Liver (tissue), 9 donors: ENCODE data around the gene ATF7. TPM values are rescaled to one million over a fixed set of nuclear protein-coding genes. Genes with fewer than 3 reads are reported as not detected.

Experiments
- DNase-seq: peaks from one replicate; pipeline ENCODE4 v3.0.0-alpha.2; 2017; ENCODE audit warnings: low spot score
- H3K27ac ChIP-seq, 2 donors: one replicate each; pipeline ENCODE4 v1.7.0; 2013; ENCODE audit warnings: inconsistent platforms in 2 of 2, low read length in 2 of 2, control low read depth in 1 of 2, low read depth in 1 of 2, mild to moderate bottlenecking in 1 of 2
- H3K27me3 ChIP-seq, 4 donors: one replicate each; pipeline versions ENCODE4 v1.6.1 to v1.7.0; 2013; ENCODE audit warnings: low read length in 3 of 4, inconsistent platforms in 1 of 4, mild to moderate bottlenecking in 1 of 4, moderate library complexity in 1 of 4; ENCODE audit not compliant: control insufficient read depth in 4 of 4, insufficient read depth in 4 of 4
- H3K36me3 ChIP-seq, 4 donors: one replicate each; pipeline versions ENCODE4 v1.6.1 to v1.7.0; 2013; ENCODE audit warnings: low read length in 3 of 4, mild to moderate bottlenecking in 3 of 4, low read depth in 1 of 4, moderate library complexity in 1 of 4; ENCODE audit not compliant: control insufficient read depth in 4 of 4, insufficient read depth in 3 of 4
- H3K4me1 ChIP-seq, 4 donors: one replicate each; pipeline versions ENCODE4 v1.6.1 to v1.7.0; 2013; ENCODE audit warnings: low read length in 3 of 4, mild to moderate bottlenecking in 3 of 4, moderate library complexity in 1 of 4; ENCODE audit not compliant: control insufficient read depth in 4 of 4, insufficient read depth in 4 of 4
- H3K4me3 ChIP-seq, 3 donors: one replicate each; pipeline versions ENCODE4 v1.6.1 to v1.7.0; 2013; ENCODE audit warnings: low read length in 3 of 3, control low read depth in 1 of 3, low read depth in 1 of 3, mild to moderate bottlenecking in 1 of 3
- H3K9ac ChIP-seq, 2 donors: one replicate each; pipeline ENCODE4 v1.7.0; 2013; ENCODE audit warnings: low read length in 2 of 2, mild to moderate bottlenecking in 2 of 2, moderate library complexity in 2 of 2, control low read depth in 1 of 2, low read depth in 1 of 2
- H3K9me3 ChIP-seq, 4 donors: one replicate each; pipeline versions ENCODE4 v1.6.1 to v1.7.0; 2013; ENCODE audit warnings: low read length in 3 of 4; ENCODE audit not compliant: control insufficient read depth in 4 of 4
- EGR1 ChIP-seq, 2 donors: IDR thresholded peaks; 2 replicates each; pipeline ENCODE4 v1.6.1; 2016 to 2018; ENCODE audit warnings: antibody characterized with exemption in 2 of 2, low read depth in 2 of 2
- FOXA1 ChIP-seq: IDR thresholded peaks from 2 replicates; pipeline ENCODE4 v1.6.1; 2016; ENCODE audit warnings: antibody characterized with exemption
- FOXA2 ChIP-seq: IDR thresholded peaks from 2 replicates; pipeline ENCODE4 v1.6.1; 2016; ENCODE audit warnings: antibody characterized with exemption
- HNF4A ChIP-seq, 2 donors: conservative IDR thresholded peaks; 2 replicates each; pipeline ENCODE4 v1.6.1; 2016; ENCODE audit warnings: antibody characterized with exemption in 2 of 2, mild to moderate bottlenecking in 2 of 2
- JUND ChIP-seq, 2 donors: IDR thresholded peaks; 2 replicates each; pipeline ENCODE4 v1.6.1; 2016; ENCODE audit warnings: antibody characterized with exemption in 2 of 2
- RXRA ChIP-seq, 2 donors: IDR thresholded peaks; 2 replicates each; pipeline ENCODE4 v1.6.1; 2017 to 2018; ENCODE audit warnings: antibody characterized with exemption in 2 of 2, mild to moderate bottlenecking in 1 of 2
- SP1 ChIP-seq: IDR thresholded peaks from 2 replicates; pipeline ENCODE4 v1.6.1; 2018; ENCODE audit warnings: antibody characterized with exemption, mild to moderate bottlenecking
- YY1 ChIP-seq: IDR thresholded peaks from 2 replicates; pipeline ENCODE4 v1.6.1; 2016; ENCODE audit warnings: antibody characterized with exemption, mild to moderate bottlenecking
- ZBTB33 ChIP-seq: IDR thresholded peaks from 2 replicates; pipeline ENCODE4 v1.6.1; 2016; ENCODE audit warnings: antibody characterized with exemption
- WGBS: extraction: QIAGEN DNeasy Blood & Tissue Kit; methylation state at CpG from one replicate; pipeline ENCODE4 v1.1.7; 2013; 5-methylcytosine and 5-hydroxymethylcytosine counted together
- polyA plus RNA-seq, 2 donors: library from polyadenylated mRNA; stranded (reverse) in 1 of 2; unstranded in 1 of 2; fragments of 200-250 nt in 1 of 2; fragments of >200 nt in 1 of 2; fragmentation: Nextera tagmentation in 1 of 2; extraction: Ambion mirVana in 1 of 2; gene quantifications; one replicate each; pipeline versions ENCODE4 v1.2.1 to v1.2.3, GENCODE V29; 2013 to 2015
- total RNA-seq, 2 donors: library from RNA; depleted of rRNA; stranded (reverse); fragments of >200 nt; gene quantifications; one replicate each; pipeline ENCODE4 v1.2.3, GENCODE V29; 2014
- TF ChIP-seq, protein P1 (sequence below): IDR thresholded peaks from 2 replicates; pipeline ENCODE4 v1.6.1; 2016; ENCODE audit warnings: antibody characterized with exemption
- TF ChIP-seq, protein P2 (sequence below): fragments of 150-350 bp; IDR thresholded peaks from 2 replicates; pipeline ENCODE4 v1.5.1; 2017; ENCODE audit warnings: improper control_type of control experiment, low read depth, low read length; ENCODE audit not compliant: missing input control
- TF ChIP-seq, protein P3 (sequence below): IDR thresholded peaks from 2 replicates; pipeline ENCODE4 v1.6.1; 2016; ENCODE audit warnings: antibody characterized with exemption, mild to moderate bottlenecking
- donor health status: healthy.
- donor health status: healthy.
- donor health status: healthy.
- donor health status: healthy.
- donor health status: healthy.

ATF7 gene
- total and polyA plus RNA-seq, 4 donors = 5.3 to 14.5 (median 9.9) TPM

DNA sequence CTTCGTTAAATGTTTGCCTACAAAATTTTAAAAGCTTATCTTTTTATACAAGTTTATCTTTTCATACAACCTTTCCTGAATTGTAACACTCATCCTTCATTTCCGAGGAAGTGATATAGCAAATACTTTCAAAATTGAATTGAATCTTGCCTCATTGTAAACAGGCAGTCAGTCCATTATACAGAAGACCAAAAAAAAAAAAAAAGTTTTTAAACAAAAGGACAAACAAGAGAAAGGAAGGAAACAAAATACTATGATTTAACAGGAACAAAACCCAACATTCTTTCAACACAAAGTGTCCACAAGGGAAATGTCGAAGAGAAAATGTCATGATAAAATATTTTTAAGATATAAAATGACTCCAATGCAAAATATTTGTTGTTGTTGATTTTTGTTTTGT lies 8.5 kb downstream of the ATF7 start:
- Histone ChIP-seq H3K36me3 (peaks cover 0 to 3% (median 0%) of the 10 kb centered on the region in 4 donors), H3K9me3 (no peaks in the 10 kb centered on the region), H3K4me3 (no peak overlapping the region), H3K27ac (peak overlapping the region in 1 of 2 donors; percentile 19), H3K9ac (no peak overlapping the region), H3K27me3 (no peaks in the 10 kb centered on the region), H3K4me1 (peaks cover 0 to 19% (median 12%) of the 10 kb centered on the region in 4 donors)
- DNase-seq = no peak
- WGBS = 57% methylated on average over 3 of the region's 3 CpGs
- no peak for TF ChIP-seq SP1
- TF ChIP-seq JUND (IDR thresholded peaks at IDR 0.05) = no peak
- TF ChIP-seq, protein P1, sequence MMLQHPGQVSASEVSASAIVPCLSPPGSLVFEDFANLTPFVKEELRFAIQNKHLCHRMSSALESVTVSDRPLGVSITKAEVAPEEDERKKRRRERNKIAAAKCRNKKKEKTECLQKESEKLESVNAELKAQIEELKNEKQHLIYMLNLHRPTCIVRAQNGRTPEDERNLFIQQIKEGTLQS = no peak
- TF ChIP-seq YY1 = no peak
- TF ChIP-seq, protein P2, sequence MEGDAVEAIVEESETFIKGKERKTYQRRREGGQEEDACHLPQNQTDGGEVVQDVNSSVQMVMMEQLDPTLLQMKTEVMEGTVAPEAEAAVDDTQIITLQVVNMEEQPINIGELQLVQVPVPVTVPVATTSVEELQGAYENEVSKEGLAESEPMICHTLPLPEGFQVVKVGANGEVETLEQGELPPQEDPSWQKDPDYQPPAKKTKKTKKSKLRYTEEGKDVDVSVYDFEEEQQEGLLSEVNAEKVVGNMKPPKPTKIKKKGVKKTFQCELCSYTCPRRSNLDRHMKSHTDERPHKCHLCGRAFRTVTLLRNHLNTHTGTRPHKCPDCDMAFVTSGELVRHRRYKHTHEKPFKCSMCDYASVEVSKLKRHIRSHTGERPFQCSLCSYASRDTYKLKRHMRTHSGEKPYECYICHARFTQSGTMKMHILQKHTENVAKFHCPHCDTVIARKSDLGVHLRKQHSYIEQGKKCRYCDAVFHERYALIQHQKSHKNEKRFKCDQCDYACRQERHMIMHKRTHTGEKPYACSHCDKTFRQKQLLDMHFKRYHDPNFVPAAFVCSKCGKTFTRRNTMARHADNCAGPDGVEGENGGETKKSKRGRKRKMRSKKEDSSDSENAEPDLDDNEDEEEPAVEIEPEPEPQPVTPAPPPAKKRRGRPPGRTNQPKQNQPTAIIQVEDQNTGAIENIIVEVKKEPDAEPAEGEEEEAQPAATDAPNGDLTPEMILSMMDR = no peak
- TF ChIP-seq EGR1 (IDR thresholded peaks at IDR 0.05; ENCODE audit: low read depth in 2 of 2) = no peak
- TF ChIP-seq, protein P3, sequence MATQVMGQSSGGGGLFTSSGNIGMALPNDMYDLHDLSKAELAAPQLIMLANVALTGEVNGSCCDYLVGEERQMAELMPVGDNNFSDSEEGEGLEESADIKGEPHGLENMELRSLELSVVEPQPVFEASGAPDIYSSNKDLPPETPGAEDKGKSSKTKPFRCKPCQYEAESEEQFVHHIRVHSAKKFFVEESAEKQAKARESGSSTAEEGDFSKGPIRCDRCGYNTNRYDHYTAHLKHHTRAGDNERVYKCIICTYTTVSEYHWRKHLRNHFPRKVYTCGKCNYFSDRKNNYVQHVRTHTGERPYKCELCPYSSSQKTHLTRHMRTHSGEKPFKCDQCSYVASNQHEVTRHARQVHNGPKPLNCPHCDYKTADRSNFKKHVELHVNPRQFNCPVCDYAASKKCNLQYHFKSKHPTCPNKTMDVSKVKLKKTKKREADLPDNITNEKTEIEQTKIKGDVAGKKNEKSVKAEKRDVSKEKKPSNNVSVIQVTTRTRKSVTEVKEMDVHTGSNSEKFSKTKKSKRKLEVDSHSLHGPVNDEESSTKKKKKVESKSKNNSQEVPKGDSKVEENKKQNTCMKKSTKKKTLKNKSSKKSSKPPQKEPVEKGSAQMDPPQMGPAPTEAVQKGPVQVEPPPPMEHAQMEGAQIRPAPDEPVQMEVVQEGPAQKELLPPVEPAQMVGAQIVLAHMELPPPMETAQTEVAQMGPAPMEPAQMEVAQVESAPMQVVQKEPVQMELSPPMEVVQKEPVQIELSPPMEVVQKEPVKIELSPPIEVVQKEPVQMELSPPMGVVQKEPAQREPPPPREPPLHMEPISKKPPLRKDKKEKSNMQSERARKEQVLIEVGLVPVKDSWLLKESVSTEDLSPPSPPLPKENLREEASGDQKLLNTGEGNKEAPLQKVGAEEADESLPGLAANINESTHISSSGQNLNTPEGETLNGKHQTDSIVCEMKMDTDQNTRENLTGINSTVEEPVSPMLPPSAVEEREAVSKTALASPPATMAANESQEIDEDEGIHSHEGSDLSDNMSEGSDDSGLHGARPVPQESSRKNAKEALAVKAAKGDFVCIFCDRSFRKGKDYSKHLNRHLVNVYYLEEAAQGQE = no peak
- TF ChIP-seq RXRA (IDR thresholded peaks at IDR 0.05) = no peak

GRCh38 chr12:53616950-53617349 lies 9.2 kb downstream of the ATF7 start:
- no peak overlapping the region for H3K9ac ChIP-seq
- no peak overlapping the region for H3K4me3 ChIP-seq
- H3K27ac ChIP-seq = no peak overlapping the region
- no peak for DNase-seq
- H3K4me1 ChIP-seq = peaks cover 0 to 15% (median 10%) of the 10 kb centered on the region in 4 donors
- no peak for TF ChIP-seq ZBTB33
- TF ChIP-seq, protein P3 = no peak
- no peak for TF ChIP-seq HNF4A (conservative IDR thresholded peaks at IDR 0.05)
- TF ChIP-seq SP1 = no peak
- TF ChIP-seq FOXA2 = no peak
- TF ChIP-seq FOXA1 = no peak
- H3K9me3 ChIP-seq = no peaks in the 10 kb centered on the region
- WGBS = 81% methylated on average over 4 of the region's 4 CpGs
- H3K27me3 ChIP-seq = no peaks in the 10 kb centered on the region
- H3K36me3 ChIP-seq = peaks cover 0 to 3% (median 0%) of the 10 kb centered on the region in 4 donors
